Measurements from ENCODE around the gene CLSTN2.

DNA sequence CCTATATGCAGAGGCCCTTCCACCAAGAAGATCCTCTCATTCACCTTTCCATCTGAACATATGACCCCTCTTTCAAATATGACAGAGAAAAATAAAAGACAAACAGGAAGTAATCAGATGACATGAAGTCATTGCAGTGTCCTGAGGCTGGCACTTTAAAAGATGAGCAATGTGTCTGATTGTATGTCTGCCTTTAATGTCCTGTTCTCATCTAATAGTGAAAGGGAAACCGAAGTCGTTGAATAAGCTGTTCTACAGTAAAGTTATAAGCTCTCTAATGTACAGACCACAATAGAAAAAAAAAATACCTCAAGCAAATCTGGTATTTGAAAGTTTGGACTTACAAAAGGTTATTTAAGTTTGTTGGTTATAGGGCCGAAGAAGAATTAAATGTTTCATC lies 243.0 kb downstream of the CLSTN2 start:
- TF ChIP-seq, protein P1, sequence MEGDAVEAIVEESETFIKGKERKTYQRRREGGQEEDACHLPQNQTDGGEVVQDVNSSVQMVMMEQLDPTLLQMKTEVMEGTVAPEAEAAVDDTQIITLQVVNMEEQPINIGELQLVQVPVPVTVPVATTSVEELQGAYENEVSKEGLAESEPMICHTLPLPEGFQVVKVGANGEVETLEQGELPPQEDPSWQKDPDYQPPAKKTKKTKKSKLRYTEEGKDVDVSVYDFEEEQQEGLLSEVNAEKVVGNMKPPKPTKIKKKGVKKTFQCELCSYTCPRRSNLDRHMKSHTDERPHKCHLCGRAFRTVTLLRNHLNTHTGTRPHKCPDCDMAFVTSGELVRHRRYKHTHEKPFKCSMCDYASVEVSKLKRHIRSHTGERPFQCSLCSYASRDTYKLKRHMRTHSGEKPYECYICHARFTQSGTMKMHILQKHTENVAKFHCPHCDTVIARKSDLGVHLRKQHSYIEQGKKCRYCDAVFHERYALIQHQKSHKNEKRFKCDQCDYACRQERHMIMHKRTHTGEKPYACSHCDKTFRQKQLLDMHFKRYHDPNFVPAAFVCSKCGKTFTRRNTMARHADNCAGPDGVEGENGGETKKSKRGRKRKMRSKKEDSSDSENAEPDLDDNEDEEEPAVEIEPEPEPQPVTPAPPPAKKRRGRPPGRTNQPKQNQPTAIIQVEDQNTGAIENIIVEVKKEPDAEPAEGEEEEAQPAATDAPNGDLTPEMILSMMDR (IDR thresholded peaks at IDR 0.05): no peak
- TF ChIP-seq POLR2A (IDR thresholded peaks at IDR 0.05) (no peak), EP300 (IDR thresholded peaks at IDR 0.05) (no peak)
